ENCODE data around the gene HIGD1A.
"Not testable (repeated sequence)": the region's sequence is repeated elsewhere in the genome, so short reads cannot be mapped to it uniquely, and the experiment has no call there.

The HIGD1A gene

GRCh38 chr3:42827654-42828053 is 23.4 kb upstream of the HIGD1A start:
- DNase-seq: no peak

GRCh38 chr3:42827023-42827422 is 22.7 kb upstream of the HIGD1A start:
- no peak for DNase-seq

GRCh38 chr3:42826141-42826540 is 21.9 kb upstream of the HIGD1A start:
- no peak for DNase-seq

- no peak for DNase-seq
These were observed 19.1 kb upstream of the HIGD1A start for GRCh38 chr3:42823351-42823750.

GRCh38 chr3:42822828-42823227 is 18.5 kb upstream of the HIGD1A start:
- DNase-seq: no peak

GRCh38 chr3:42820746-42821051 is 16.4 kb upstream of the HIGD1A start:
- DNase-seq: no peak

- DNase-seq: no peak
These were observed 15.2 kb upstream of the HIGD1A start for GRCh38 chr3:42819351-42819965.

- DNase-seq: no peak
These were observed 11.5 kb upstream of the HIGD1A start for GRCh38 chr3:42815826-42816225.

GRCh38 chr3:42814914-42815507 is 10.7 kb upstream of the HIGD1A start:
- peak; percentile 21 for DNase-seq

GRCh38 chr3:42814246-42814645 is 10.0 kb upstream of the HIGD1A start:
- DNase-seq: no peak

- DNase-seq: not testable (repeated sequence)
These were observed 7.0 kb upstream of the HIGD1A start for GRCh38 chr3:42811118-42811883.

- not testable (repeated sequence) for DNase-seq
These were observed 6.4 kb upstream of the HIGD1A start for GRCh38 chr3:42810706-42811105.

GRCh38 chr3:42809202-42809601 is 4.9 kb upstream of the HIGD1A start, which contains the start of gene ACKR2:
ACKR2 (plus strand) TSS chr3:42809445; CDS start chr3:42864503, 55,058 bp downstream.
- no peak for DNase-seq

GRCh38 chr3:42807929-42808328 is 3.6 kb upstream of the HIGD1A start:
- DNase-seq: no peak

- no peak for DNase-seq
These were observed 991 bp upstream of the HIGD1A start for GRCh38 chr3:42805141-42805821.

- no peak for DNase-seq
These were observed 492 bp upstream of the HIGD1A start for GRCh38 chr3:42804831-42805132.

- peak; percentile 50 for DNase-seq
These were observed 730 bp downstream of the HIGD1A start for GRCh38 chr3:42803414-42804105.

GRCh38 chr3:42802876-42803413 is 1.3 kb downstream of the HIGD1A start:
- DNase-seq: no peak

- no peak for DNase-seq
These were observed 2.5 kb downstream of the HIGD1A start for GRCh38 chr3:42801784-42802183.

GRCh38 chr3:42801048-42801620 is 3.2 kb downstream of the HIGD1A start:
- no peak for DNase-seq

- no peak for DNase-seq
These were observed 4.0 kb downstream of the HIGD1A start for GRCh38 chr3:42800251-42800650.

- DNase-seq: no peak
These were observed 4.9 kb downstream of the HIGD1A start for GRCh38 chr3:42799376-42799775.
